OCI-LY7 (cell line): Measurements from ENCODE around the gene IGFBP6.

Source experiments
- CTCF ChIP-seq: fragments of 200-600 bp; sonication (generic); conservative IDR thresholded peaks from 2 replicates; pipeline ENCODE4 v1.5.1; 2014; ENCODE audit warnings: mild to moderate bottlenecking, antibody characterized with exemption, low read length, moderate library complexity, mixed read lengths
- EZH2phosphoT487 ChIP-seq: fragments of 200-600 bp; sonication (generic); IDR thresholded peaks from 2 replicates; pipeline ENCODE4 v1.6.1; 2018; ENCODE audit warnings: low read depth, borderline replicate concordance, mild to moderate bottlenecking, mixed run types, antibody characterized with exemption, low read length, moderate library complexity, mixed read lengths

GRCh38 chr12:53105256-53105655 is 7.8 kb downstream of the IGFBP6 start:
- TF ChIP-seq CTCF (no peak), EZH2phosphoT487 (no peak)
